AG10803 (cell line): ENCODE data around the gene PLBD1.
A peak's percentile ranks its signal among the peaks of the same experiment; 100 is the strongest.

ENCODE experiments used
- DNase-seq: peaks from one replicate; pipeline ENCODE4 v3.0.0; 2010; ENCODE audit warnings: low read depth
- H3K4me3 ChIP-seq: 2 replicates; pipeline ENCODE4 v1.5.1; 2011; ENCODE audit warnings: mild to moderate bottlenecking, low read length, control low read depth
- TF ChIP-seq, protein P1 (sequence below): conservative IDR thresholded peaks from 2 replicates; pipeline ENCODE4 v1.5.1; 2011; ENCODE audit warnings: mild to moderate bottlenecking, low read length, control low read depth, inconsistent platforms

Gene PLBD1

DNA sequence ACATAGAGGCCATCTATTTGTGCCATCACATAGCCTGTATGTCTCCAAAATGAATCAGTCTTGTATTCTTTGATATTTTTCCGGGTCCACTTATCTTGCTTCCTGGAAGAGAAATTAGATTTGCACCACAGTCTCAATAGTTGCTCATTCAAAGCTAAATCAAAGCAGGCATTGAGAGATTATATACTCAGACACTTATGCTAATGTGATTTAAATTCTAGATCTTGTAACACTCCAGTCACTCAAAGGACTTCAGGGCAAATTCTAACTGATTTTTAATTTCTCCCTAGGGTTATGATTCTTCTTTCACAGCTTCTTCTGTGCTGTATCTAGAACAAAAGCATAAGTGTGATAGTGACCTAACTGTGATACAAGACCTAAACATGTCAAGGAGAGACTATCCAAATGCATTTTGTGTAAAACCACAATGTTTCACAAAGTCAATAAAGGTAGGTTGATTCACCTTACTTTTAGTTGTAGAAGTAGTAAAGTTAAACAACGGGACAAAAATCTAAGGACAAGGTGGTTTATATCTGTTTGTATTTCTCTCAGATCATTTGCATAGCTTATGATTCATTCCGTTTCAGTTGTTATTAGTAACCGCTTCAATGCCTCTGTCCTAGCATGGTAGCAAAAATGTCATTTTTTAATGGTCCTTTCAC, 26.8 kb downstream of the PLBD1 start:
- TF ChIP-seq, protein P1, sequence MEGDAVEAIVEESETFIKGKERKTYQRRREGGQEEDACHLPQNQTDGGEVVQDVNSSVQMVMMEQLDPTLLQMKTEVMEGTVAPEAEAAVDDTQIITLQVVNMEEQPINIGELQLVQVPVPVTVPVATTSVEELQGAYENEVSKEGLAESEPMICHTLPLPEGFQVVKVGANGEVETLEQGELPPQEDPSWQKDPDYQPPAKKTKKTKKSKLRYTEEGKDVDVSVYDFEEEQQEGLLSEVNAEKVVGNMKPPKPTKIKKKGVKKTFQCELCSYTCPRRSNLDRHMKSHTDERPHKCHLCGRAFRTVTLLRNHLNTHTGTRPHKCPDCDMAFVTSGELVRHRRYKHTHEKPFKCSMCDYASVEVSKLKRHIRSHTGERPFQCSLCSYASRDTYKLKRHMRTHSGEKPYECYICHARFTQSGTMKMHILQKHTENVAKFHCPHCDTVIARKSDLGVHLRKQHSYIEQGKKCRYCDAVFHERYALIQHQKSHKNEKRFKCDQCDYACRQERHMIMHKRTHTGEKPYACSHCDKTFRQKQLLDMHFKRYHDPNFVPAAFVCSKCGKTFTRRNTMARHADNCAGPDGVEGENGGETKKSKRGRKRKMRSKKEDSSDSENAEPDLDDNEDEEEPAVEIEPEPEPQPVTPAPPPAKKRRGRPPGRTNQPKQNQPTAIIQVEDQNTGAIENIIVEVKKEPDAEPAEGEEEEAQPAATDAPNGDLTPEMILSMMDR, result no peak
- no peak overlapping the region for H3K4me3 ChIP-seq
- DNase-seq, result no peak

DNA sequence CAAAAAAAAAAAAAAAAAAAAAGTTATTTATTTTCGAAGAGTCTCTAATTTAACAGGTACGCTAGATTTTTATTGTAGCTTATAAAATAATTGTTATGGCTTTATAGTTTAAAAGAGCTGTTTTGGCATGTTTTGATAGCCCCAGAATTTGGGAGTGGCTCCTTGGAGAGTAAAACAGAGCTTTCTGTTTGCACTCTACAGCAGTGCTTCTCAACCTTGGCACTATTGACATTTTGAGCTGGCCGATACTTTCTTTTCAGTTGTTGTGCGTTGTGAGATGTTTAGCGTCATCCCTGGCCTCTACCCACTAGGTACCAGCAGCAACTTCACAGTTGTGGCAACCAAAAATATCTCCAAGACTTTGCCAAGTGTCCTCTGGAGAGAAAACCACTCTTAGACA, 30.6 kb downstream of the PLBD1 start:
- H3K4me3 ChIP-seq, result no peak overlapping the region
- TF ChIP-seq, protein P1, result no peak
- no peak for DNase-seq

DNA sequence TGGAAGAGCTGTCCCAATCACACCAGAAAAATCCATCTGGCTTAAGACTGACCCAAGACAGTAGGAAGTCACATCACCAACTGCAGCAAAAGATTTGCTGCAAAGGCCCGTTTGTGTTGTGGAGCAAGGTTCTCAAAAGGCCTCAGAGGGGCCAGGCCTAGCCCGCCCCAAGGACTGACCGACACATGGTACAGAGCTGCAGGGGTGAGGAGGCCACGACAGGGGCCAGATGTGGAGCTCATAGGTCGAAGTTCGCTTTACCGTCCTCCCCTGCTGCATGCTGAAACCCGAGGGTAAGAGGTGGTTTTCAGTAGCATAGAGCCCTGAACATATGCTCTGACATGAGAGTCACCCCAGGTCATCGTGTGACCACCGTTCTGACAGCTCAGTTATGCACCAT, 35.5 kb downstream of the PLBD1 start:
- H3K4me3 ChIP-seq, result no peak overlapping the region
- no peak for DNase-seq
- TF ChIP-seq, protein P1, result no peak

DNA sequence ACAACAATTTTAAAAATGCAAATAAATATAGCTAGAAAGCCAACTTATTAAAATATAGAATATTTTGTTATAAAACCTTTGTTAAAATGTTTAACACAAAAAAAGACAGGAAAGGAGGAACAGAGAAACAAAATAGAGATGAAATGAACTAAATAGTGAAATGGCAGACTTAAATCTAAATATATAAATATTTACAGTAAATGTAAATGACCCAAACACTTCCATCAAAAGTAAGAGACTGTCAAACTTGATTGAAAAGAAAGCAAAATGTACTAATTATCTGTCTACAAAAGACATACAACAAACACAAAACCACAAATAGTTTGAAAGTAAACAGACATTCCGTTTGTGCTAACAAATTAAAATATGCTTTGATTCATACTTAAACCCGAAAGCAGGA, 41.7 kb downstream of the PLBD1 start:
- TF ChIP-seq, protein P1, result no peak
- H3K4me3 ChIP-seq, result no peak overlapping the region
- DNase-seq, result no peak

DNA sequence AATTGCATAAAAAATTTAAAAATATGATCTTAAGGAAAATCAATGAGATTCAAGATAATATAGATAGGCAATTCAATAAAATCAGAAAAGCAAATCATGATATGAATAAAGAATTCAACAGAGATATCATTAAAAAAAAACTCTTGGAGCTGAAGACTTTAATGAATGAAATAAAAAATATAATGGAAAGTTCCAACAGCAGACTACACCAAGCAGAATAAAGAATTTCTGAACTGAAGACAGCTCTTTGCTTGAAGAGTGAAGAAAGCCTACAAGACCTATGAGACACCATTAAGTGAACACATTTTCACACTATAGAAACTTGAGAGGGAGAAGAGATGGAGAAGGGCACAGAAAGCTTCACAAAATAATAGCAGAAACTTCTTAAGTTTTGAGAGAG, 45.9 kb downstream of the PLBD1 start:
- no peak for DNase-seq
- H3K4me3 ChIP-seq, result no peak overlapping the region
- TF ChIP-seq, protein P1, result no peak

DNA sequence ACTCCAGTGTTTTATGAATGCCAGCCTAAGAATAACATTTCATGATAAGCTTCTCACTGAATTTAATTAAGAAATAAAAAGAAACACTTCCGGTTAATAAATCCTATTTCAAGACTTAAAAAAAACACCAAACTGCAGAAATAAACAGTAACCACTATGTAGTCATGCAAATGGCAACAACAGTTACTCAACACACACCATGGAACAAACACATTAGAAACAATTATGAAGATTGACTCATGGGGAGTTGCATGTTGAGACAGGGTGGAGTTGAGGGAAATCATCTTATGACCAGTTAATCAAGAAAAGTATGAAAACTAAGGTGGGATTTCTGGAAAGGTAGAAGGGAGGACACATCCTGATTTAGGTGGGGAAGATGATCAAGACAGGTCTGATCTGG, 52.7 kb downstream of the PLBD1 start:
- DNase-seq, result peak; percentile 13
- TF ChIP-seq, protein P1, result no peak
- H3K4me3 ChIP-seq, result no peak overlapping the region

DNA sequence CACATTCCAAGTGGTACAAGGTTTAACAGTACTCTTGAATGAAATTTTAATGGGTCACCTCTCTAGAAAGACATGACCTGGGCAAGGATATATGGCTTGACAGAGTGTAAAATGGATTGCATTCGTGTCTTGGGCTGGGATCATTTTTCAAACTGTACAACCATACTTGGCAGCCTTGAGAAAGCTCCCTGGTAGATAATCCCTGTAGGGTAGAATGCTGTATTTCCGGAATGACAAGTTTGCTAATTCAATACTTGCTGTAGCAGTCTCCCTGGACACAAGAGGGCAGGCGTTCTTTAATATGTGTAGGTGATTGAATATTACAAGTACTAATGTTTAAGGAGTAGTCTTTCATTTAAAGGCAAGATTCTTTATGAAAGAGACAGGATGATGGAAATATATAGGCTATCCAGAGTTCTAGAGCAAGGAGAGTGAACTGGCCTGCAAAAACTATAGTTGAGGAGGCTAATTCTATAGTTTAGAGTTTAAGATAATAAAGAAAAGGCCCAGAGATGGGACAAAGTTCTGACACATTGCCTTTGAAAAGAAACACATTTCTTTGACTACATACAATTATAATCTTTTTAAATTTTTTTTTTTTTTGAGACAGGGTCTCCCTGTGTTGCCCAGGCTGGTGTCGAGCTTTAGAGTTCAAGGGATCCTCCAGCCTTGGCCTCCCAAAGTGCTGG, 53.4 kb downstream of the PLBD1 start:
- H3K4me3 ChIP-seq, result no peak overlapping the region
- TF ChIP-seq, protein P1, result peak; percentile 41
- DNase-seq, result peak; percentile 16
